ENCODE data around the gene RBP2. TPM values are rescaled to one million over a fixed set of nuclear protein-coding genes. Genes with fewer than 3 reads are reported as not detected.

Gene RBP2
- total and polyA plus RNA-seq, 2 of the 8 experiments (the other 6 are each of a cell fraction or from before 2014, with no cell fraction given) = not detected

DNA sequence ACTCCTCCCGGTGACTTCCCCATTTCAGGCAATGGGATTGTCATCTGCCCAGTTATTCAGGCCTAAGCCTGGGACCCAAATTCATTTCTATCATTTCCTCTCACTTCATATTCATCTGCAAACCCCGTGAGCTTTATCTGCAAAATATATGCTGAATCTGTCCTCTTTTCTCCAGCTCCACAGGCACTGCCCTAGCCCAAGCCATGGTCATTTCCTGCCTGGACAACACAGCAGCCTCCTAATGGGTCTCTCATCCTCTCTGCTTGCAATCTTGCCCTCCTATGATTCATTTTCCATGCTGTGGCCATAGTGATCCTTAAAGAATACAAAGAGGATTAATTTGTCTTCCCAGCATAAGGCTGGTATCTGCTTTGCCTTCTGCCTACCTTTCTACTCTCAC is 6.1 kb downstream of the RBP2 start:
- Histone ChIP-seq H3K36me3 (ENCODE audit: control insufficient read depth in 2 of 4, insufficient read depth in 4 of 4, low read length in 3 of 4) (no peaks in the 10 kb centered on the region), H3K27ac (ENCODE audit: low read depth, low read length) (no peak overlapping the region), H2BK120ac (replicated peaks; ENCODE audit: low read depth, low read length) (no peak overlapping the region), H4K8ac (ENCODE audit: extremely low read depth, insufficient read depth, low read length) (no peak overlapping the region), H3K4ac (replicated peaks; ENCODE audit: insufficient read length, low read depth, low read length) (no peak overlapping the region), H3K9me3 (ENCODE audit: insufficient read depth in 2 of 2, low read depth in 1 of 2, low read length in 1 of 2) (no peaks in the 10 kb centered on the region), H4K5ac (ENCODE audit: insufficient read length, low read depth, low read length) (no peak overlapping the region), H2AFZ (ENCODE audit: low read length) (no peak overlapping the region), H3K23ac (ENCODE audit: insufficient read length) (no peak overlapping the region), H4K20me1 (replicated peaks in 1 of 2; ENCODE audit: control insufficient read depth in 1 of 2, insufficient read depth in 2 of 2, low read length in 2 of 2) (no peaks in the 10 kb centered on the region), H2BK15ac (ENCODE audit: low read length) (no peak overlapping the region), H3K56ac (replicated peaks; ENCODE audit: insufficient read length, low read depth, low read length) (no peak overlapping the region), H4K91ac (replicated peaks; ENCODE audit: insufficient read length, low read length) (no peak overlapping the region), H3K79me1 (ENCODE audit: low read depth, low read length) (no peaks in the 10 kb centered on the region), H3K18ac (ENCODE audit: extremely low read depth, low read length) (no peak overlapping the region), H3K27me3 (replicated peaks in 1 of 4; ENCODE audit: control insufficient read depth in 3 of 4, extremely low read depth in 1 of 4, insufficient read depth in 3 of 4, low read length in 3 of 4) (no peaks in the 10 kb centered on the region), H3K14ac (ENCODE audit: insufficient read length) (no peak overlapping the region), H2AK5ac (ENCODE audit: low read depth, low read length) (no peak overlapping the region), H3K4me1 (replicated peaks in 1 of 4; ENCODE audit: control insufficient read depth in 3 of 4, insufficient read depth in 4 of 4, low read length in 3 of 4) (no peaks in the 10 kb centered on the region), H2BK12ac (ENCODE audit: low read depth, low read length) (no peak overlapping the region), H3K4me2 (ENCODE audit: insufficient read depth in 1 of 2, low read depth in 2 of 2, low read length in 2 of 2) (no peak overlapping the region), H3K23me2 (ENCODE audit: low read depth, low read length) (no peaks in the 10 kb centered on the region), H3K4me3 (ENCODE audit: extremely low read depth in 1 of 4, insufficient read depth in 2 of 4, low read depth in 3 of 4, low read length in 4 of 4) (no peak overlapping the region), H2BK5ac (ENCODE audit: low read depth, low read length) (no peak overlapping the region), H2BK20ac (ENCODE audit: low read length) (no peak overlapping the region), H3K79me2 (ENCODE audit: control insufficient read depth in 1 of 2, insufficient read depth in 2 of 2, low read length in 2 of 2) (no peaks in the 10 kb centered on the region), H3K9ac (replicated peaks in 1 of 4; ENCODE audit: extremely low read depth in 1 of 4, low read depth in 3 of 4, low read length in 3 of 4) (no peak overlapping the region)
- POLR2A ChIA-PET (ENCODE audit: partially characterized antibody) = no interaction called here
- FAIRE-seq (no peak), DNase-seq (ENCODE audit: low read depth in 1 of 2, low spot score in 2 of 2) (peak in 1 of 2 experiments; percentile 8)
- WGBS, 2 experiments (ENCODE audit: extremely low coverage in 1 of 2, insufficient coverage in 1 of 2, insufficient read length in 1 of 2, insufficient replicate concordance in 2 of 2, low coverage in 1 of 2, low lambda C conversion rate in 2 of 2, missing lambda C conversion rate in 1 of 2) = 87% methylated on average over 2 of the region's 2 CpGs; no CpG with 5 or more reads in 1 of the 2 experiments
- CTCF ChIA-PET (ENCODE audit: partially characterized antibody) = interaction anchor here (1.2 to 1.6 kb wide), 4 partner anchors 12 to 92 kb away, joined by 3 to 7 read pairs (median 4); no protein-coding TSS in a partner anchor
- no peak for TF ChIP-seq ASH2L (IDR thresholded peaks at IDR 0.05; ENCODE audit: low read length)
- TF ChIP-seq CBX5 (IDR thresholded peaks at IDR 0.05; ENCODE audit: low read depth, low read length) = no peak
- no peak for TF ChIP-seq GTF2F1 (IDR thresholded peaks at IDR 0.05; ENCODE audit: borderline replicate concordance, low read depth, low read length)
- TF ChIP-seq CREB1 (IDR thresholded peaks at IDR 0.05) = no peak
- TF ChIP-seq EGR1 (IDR thresholded peaks at IDR 0.05; ENCODE audit: borderline replicate concordance, low read depth, low read length) = no peak
- TF ChIP-seq GABPA (IDR thresholded peaks at IDR 0.05; ENCODE audit: borderline replicate concordance, insufficient read depth, low read length) = no peak
- TF ChIP-seq NRF1 (IDR thresholded peaks at IDR 0.05; ENCODE audit: low read depth, low read length) = no peak
- TF ChIP-seq CEBPB (IDR thresholded peaks at IDR 0.05; ENCODE audit: low read depth, low read length) = no peak
- TF ChIP-seq SP4 (IDR thresholded peaks at IDR 0.05; ENCODE audit: low read length) = no peak
- TF ChIP-seq RFX5 (IDR thresholded peaks at IDR 0.05; ENCODE audit: borderline replicate concordance, low read depth, low read length) = no peak
- no peak for TF ChIP-seq KDM4A (IDR thresholded peaks at IDR 0.05; ENCODE audit: low read depth, low read length, severe bottlenecking)
- no peak for TF ChIP-seq POLR2AphosphoS5 (IDR thresholded peaks at IDR 0.05; ENCODE audit: low read depth, low read length)
- TF ChIP-seq ZNF274 (IDR thresholded peaks at IDR 0.05; ENCODE audit: borderline replicate concordance, extremely low read depth, low read length) = no peak
- TF ChIP-seq CBX8 (IDR thresholded peaks at IDR 0.05; ENCODE audit: borderline replicate concordance, low read depth, low read length) = no peak
- TF ChIP-seq TBP (IDR thresholded peaks at IDR 0.05; ENCODE audit: low read depth, low read length) = no peak
- no peak for TF ChIP-seq SIN3A (conservative IDR thresholded peaks at IDR 0.05 in 1 of 2, IDR thresholded peaks at IDR 0.05 in 1 of 2; ENCODE audit: low read depth in 1 of 2, low read length in 2 of 2)
- no peak for TF ChIP-seq TEAD4 (IDR thresholded peaks at IDR 0.05; ENCODE audit: low read depth, low read length)
